Adrenal gland (tissue), 12 donors: Measurements from ENCODE around the gene NPFF. TPM values are rescaled to one million over a fixed set of nuclear protein-coding genes. Genes with fewer than 3 reads are reported as not detected.

Experiments
- DNase-seq, 7 donors: peaks; one replicate each; pipeline ENCODE4 v3.0.0-alpha.2; 2019 to 2020
- H3K27ac ChIP-seq, 5 donors: fragments of 200-600 bp; sonication (generic) in 4 of 5; 1 replicate in 3 of 5; 2 replicates in 2 of 5; pipeline versions ENCODE4 v1.5.1 to v1.8.0; 2016 to 2020; ENCODE audit warnings: mild to moderate bottlenecking in 1 of 5
- H3K27me3 ChIP-seq: fragments of 200-600 bp; 2 replicates; pipeline ENCODE4 v1.8.0; 2021
- H3K36me3 ChIP-seq, 2 donors: fragments of 200-600 bp; replicated peaks in 1 of 2; 1 replicate in 1 of 2; 2 replicates in 1 of 2; pipeline versions ENCODE4 v1.5.1 to v1.8.0; 2018 to 2022
- H3K4me1 ChIP-seq, 2 donors: fragments of 200-600 bp; replicated peaks in 1 of 2; 1 replicate in 1 of 2; 2 replicates in 1 of 2; pipeline versions ENCODE4 v1.5.1 to v1.8.0; 2018 to 2021
- H3K4me3 ChIP-seq, 4 donors: fragments of 200-600 bp; sonication (generic) in 3 of 4; one replicate each; pipeline ENCODE4 v1.5.1; 2016 to 2018
- H3K9me3 ChIP-seq, 3 donors: fragments of 200-600 bp; sonication (generic) in 1 of 3; replicated peaks in 1 of 3; 1 replicate in 2 of 3; 2 replicates in 1 of 3; pipeline versions ENCODE4 v1.5.1 to v1.8.0; 2016 to 2021
- CTCF ChIP-seq, 6 experiments: fragments of 450-650 bp in 4 of 6; fragments of 200-600 bp in 2 of 6; sonication (generic) in 1 of 6; IDR thresholded peaks; 1 replicate in 5 of 6; 2 replicates in 1 of 6; pipeline versions ENCODE4 v1.5.1 to v1.8.0; 2016 to 2021; ENCODE audit warnings: antibody characterized with exemption in 6 of 6, mild to moderate bottlenecking in 2 of 6, moderate library complexity in 1 of 6
- POLR2A ChIP-seq, 2 donors: fragments of 450-650 bp; IDR thresholded peaks; one replicate each; pipeline ENCODE4 v1.6.1; 2017; ENCODE audit warnings: antibody characterized with exemption in 2 of 2, mild to moderate bottlenecking in 2 of 2, moderate library complexity in 1 of 2
- WGBS, 4 donors: extraction: QIAGEN DNeasy Blood & Tissue Kit in 2 of 4; methylation state at CpG; one replicate each; pipeline versions ENCODE4 v1.1.5 to v1.1.7; 2013 to 2017; 5-methylcytosine and 5-hydroxymethylcytosine counted together
- intact Hi-C, 2 donors: fragments of 100-400 bp; cut with DNase I; formaldehyde crosslinking; loops; one replicate each; pipeline versions ENCODE4 v1.14.1 to v1.15.0; 2022 to 2023
- polyA plus RNA-seq, 3 donors: library from polyadenylated mRNA; stranded (reverse); fragments of 200-250 nt in 2 of 3; fragments of 350-450 nt in 1 of 3; fragmentation: Illumina TruSeq in 1 of 3; extraction: RNeasy Lipid Tissue Mini Kit (QIAGEN cat#74804) in 1 of 3; gene quantifications; one replicate each; pipeline ENCODE4 v1.2.3, GENCODE V29; 2013 to 2014
- total RNA-seq, 9 donors: library from RNA; depleted of rRNA in 4 of 9; stranded (reverse); fragments of >200 nt in 4 of 9; fragments of 120-200 nt in 1 of 9; fragmentation: NEBNext Ultra II Directional in 1 of 9; extraction: Animal tissue kit (Norgen Biotek cat#: 25700) in 1 of 9; gene quantifications; one replicate each; pipeline versions ENCODE4 v1.1.0 to v1.2.4, GENCODE V29; 2013 to 2023
- donor health status: healthy with polysubstance abuse.
- donor health status: Bipolar disorder and iron deficiency.
- donor health status: DM: yes; HTN: yes; CAD: no.
- donor health status: DM: no; HTN: no; CAD: no.
- donor health status: DM: no; HTN: no; CAD: no.
- donor health status: DM: yes; HTN: yes; CAD: no.

The NPFF gene
- total and polyA plus RNA-seq, 12 donors = 0.27 to 0.78 TPM; not detected in 10

GRCh38 chr12:53480491-53481442 is 26.5 kb downstream of the NPFF start:
- Histone ChIP-seq H3K27ac (peak overlapping the region in 2 of 5 donors; percentile 41 to 63), H3K36me3 (peaks cover 0 to 91% of the 10 kb centered on the region in 2 donors), H3K27me3 (no peaks in the 10 kb centered on the region), H3K4me1 (peaks cover 0 to 45% of the 10 kb centered on the region in 2 donors), H3K4me3 (no peak overlapping the region), H3K9me3 (no peaks in the 10 kb centered on the region)
- 67 to 76% (median 72%) methylated on average over 12 of the region's 12 CpGs for WGBS, 4 donors
- no peak for TF ChIP-seq CTCF (IDR thresholded peaks at IDR 0.05)
- TF ChIP-seq POLR2A (IDR thresholded peaks at IDR 0.05) = no peak
- intact Hi-C loops = no loop called here
- DNase-seq = peak in 1 of 7 donors; percentile 26

GRCh38 chr12:53479331-53479730 is 28.0 kb downstream of the NPFF start:
- Histone ChIP-seq H3K9me3 (no peaks in the 10 kb centered on the region), H3K27ac (peak overlapping the region in 3 of 5 donors; percentile 3 to 58 (median 41)), H3K4me3 (no peak overlapping the region), H3K27me3 (no peaks in the 10 kb centered on the region), H3K36me3 (peaks cover 0 to 93% of the 10 kb centered on the region in 2 donors), H3K4me1 (peaks cover 0 to 58% of the 10 kb centered on the region in 2 donors)
- intact Hi-C loops = no loop called here
- no peak for DNase-seq
- no peak for TF ChIP-seq POLR2A (IDR thresholded peaks at IDR 0.05)
- no peak for TF ChIP-seq CTCF (IDR thresholded peaks at IDR 0.05)
- 69 to 84% (median 77%) methylated on average over 5 of the region's 5 CpGs for WGBS, 4 donors

- Histone ChIP-seq H3K4me1 (peaks cover under 1 to 63% of the 10 kb centered on the region in 2 donors), H3K36me3 (peaks cover 0 to 98% of the 10 kb centered on the region in 2 donors)
Measured at GRCh38 chr12:53478865-53479264, 28.4 kb downstream of the NPFF start.

More at GRCh38 chr12:53478865-53479264, 28.4 kb downstream of the NPFF start:
- no peak for DNase-seq
- TF ChIP-seq POLR2A (IDR thresholded peaks at IDR 0.05) (no peak), CTCF (IDR thresholded peaks at IDR 0.05) (no peak)
- WGBS, 4 donors = 29 to 47% (median 31%) methylated on average over 1 of the region's 1 CpG
- no peaks in the 10 kb centered on the region for H3K9me3 ChIP-seq
- H3K27ac ChIP-seq = peak overlapping the region in 3 of 5 donors; percentile 3 to 58 (median 41)
- H3K4me3 ChIP-seq = no peak overlapping the region
- intact Hi-C loops = no loop called here
- H3K27me3 ChIP-seq = no peaks in the 10 kb centered on the region
